Hepatocyte (in vitro differentiated cells): ENCODE data around the gene CD93. TPM values are rescaled to one million over a fixed set of nuclear protein-coding genes. Genes with fewer than 3 reads are reported as not detected.

Experiments
- DNase-seq: peaks from one replicate; pipeline ENCODE4 v3.0.0-alpha.2; 2016; ENCODE audit warnings: low spot score
- H2AFZ ChIP-seq: fragments of 200-600 bp; sonication (generic); 2 replicates; pipeline ENCODE4 v1.6.0; 2016; ENCODE audit warnings: antibody characterized with exemption, mild to moderate bottlenecking
- H3K27ac ChIP-seq: fragments of 200-600 bp; sonication (generic); 2 replicates; pipeline ENCODE4 v1.5.1; 2016; ENCODE audit warnings: mild to moderate bottlenecking
- H3K27me3 ChIP-seq: fragments of 200-600 bp; sonication (generic); 2 replicates; pipeline ENCODE4 v1.6.1; 2016
- H3K36me3 ChIP-seq: fragments of 200-600 bp; sonication (generic); replicated peaks from 2 replicates; pipeline ENCODE4 v1.5.1; 2016; ENCODE audit warnings: low read depth; ENCODE audit not compliant: insufficient read depth
- H3K4me1 ChIP-seq: fragments of 200-600 bp; sonication (generic); 2 replicates; pipeline ENCODE4 v1.5.1; 2016; ENCODE audit warnings: mild to moderate bottlenecking, moderate library complexity; ENCODE audit not compliant: insufficient read depth
- H3K4me2 ChIP-seq: fragments of 200-600 bp; sonication (generic); 2 replicates; pipeline ENCODE4 v1.6.0; 2016
- H3K4me3 ChIP-seq: fragments of 200-600 bp; sonication (generic); 2 replicates; pipeline ENCODE4 v1.5.1; 2016; ENCODE audit warnings: mild to moderate bottlenecking
- H3K79me2 ChIP-seq: fragments of 200-600 bp; sonication (generic); 2 replicates; pipeline ENCODE4 v1.6.0; 2017; ENCODE audit warnings: mild to moderate bottlenecking
- H3K9me2 ChIP-seq: fragments of 200-600 bp; sonication (generic); replicated peaks from 2 replicates; pipeline ENCODE4 v1.6.0; 2017; ENCODE audit warnings: mild to moderate bottlenecking; ENCODE audit not compliant: insufficient read depth
- H3K9me3 ChIP-seq: fragments of 200-600 bp; sonication (generic); 2 replicates; pipeline ENCODE4 v1.5.1; 2016; ENCODE audit warnings: low read depth, mild to moderate bottlenecking
- H4K20me1 ChIP-seq: fragments of 200-600 bp; sonication (generic); 2 replicates; pipeline ENCODE4 v1.6.0; 2016; ENCODE audit warnings: mild to moderate bottlenecking; ENCODE audit not compliant: insufficient read depth, poor library complexity, severe bottlenecking
- CTCF ChIP-seq: fragments of 200-600 bp; sonication (generic); IDR thresholded peaks from 2 replicates; pipeline ENCODE4 v1.5.1; 2016; ENCODE audit warnings: antibody characterized with exemption, mild to moderate bottlenecking; ENCODE audit not compliant: poor library complexity
- EZH2 ChIP-seq: fragments of 200-600 bp; sonication (generic); IDR thresholded peaks from 2 replicates; pipeline ENCODE4 v1.6.1; 2016; ENCODE audit warnings: antibody characterized with exemption, mild to moderate bottlenecking, borderline replicate concordance
- EZH2phosphoT487 ChIP-seq: fragments of 200-600 bp; sonication (generic); IDR thresholded peaks from one replicate; pipeline ENCODE4 v1.6.1; 2018; ENCODE audit warnings: antibody characterized with exemption, mild to moderate bottlenecking, low read depth, moderate library complexity; ENCODE audit not compliant: unreplicated experiment, severe bottlenecking
- WGBS: methylation state at CpG from one replicate; pipeline ENCODE4 v1.1.6; 2016; ENCODE audit warnings: low lambda C conversion rate; ENCODE audit errors: missing lambda C conversion rate; 5-methylcytosine and 5-hydroxymethylcytosine counted together
- polyA plus RNA-seq: library from polyadenylated mRNA; unstranded; fragments of >200 nt; fragmentation: Nextera tagmentation; extraction: Ambion mirVana; gene quantifications from 2 replicates; pipeline ENCODE4 v1.2.1, GENCODE V29; 2016
- total RNA-seq: library from RNA; depleted of rRNA; stranded (reverse); fragments of >200 nt; gene quantifications from 2 replicates; pipeline ENCODE4 v1.2.3, GENCODE V29; 2014

CD93 gene
- total and polyA plus RNA-seq, 2 experiments from 2014 or later, result 0.07 to 2.1 TPM

GRCh38 chr20:23090147-23090546 lies 4.0 kb upstream of the CD93 start:
- Histone ChIP-seq H3K4me2 (no peak overlapping the region), H3K9me3 (no peaks in the 10 kb centered on the region), H2AFZ (no peak overlapping the region), H3K4me1 (no peaks in the 10 kb centered on the region), H4K20me1 (no peaks in the 10 kb centered on the region), H3K27ac (no peak overlapping the region), H3K9me2 (no peaks in the 10 kb centered on the region), H3K4me3 (no peak overlapping the region), H3K79me2 (no peaks in the 10 kb centered on the region), H3K36me3 (no peaks in the 10 kb centered on the region), H3K27me3 (peaks cover 4% of the 10 kb centered on the region)
- no peak for DNase-seq
- TF ChIP-seq CTCF (no peak), EZH2 (no peak), EZH2phosphoT487 (no peak)
- 58% methylated on average over 6 of the region's 6 CpGs for WGBS

- Histone ChIP-seq H2AFZ (no peak overlapping the region), H3K27me3 (peaks cover 4% of the 10 kb centered on the region), H3K9me2 (no peaks in the 10 kb centered on the region), H3K36me3 (no peaks in the 10 kb centered on the region), H3K27ac (no peak overlapping the region), H4K20me1 (no peaks in the 10 kb centered on the region), H3K4me3 (no peak overlapping the region), H3K4me1 (no peaks in the 10 kb centered on the region), H3K79me2 (no peaks in the 10 kb centered on the region), H3K9me3 (no peaks in the 10 kb centered on the region), H3K4me2 (no peak overlapping the region)
- no peak for DNase-seq
- TF ChIP-seq EZH2 (no peak), CTCF (no peak), EZH2phosphoT487 (no peak)
- WGBS, result 97% methylated on average over 6 of the region's 8 CpGs
These were observed 2.7 kb upstream of the CD93 start for GRCh38 chr20:23088866-23089265.

GRCh38 chr20:23087587-23088251 lies 1.6 kb upstream of the CD93 start:
- Histone ChIP-seq H3K27me3 (no peaks in the 10 kb centered on the region), H3K9me3 (no peaks in the 10 kb centered on the region), H3K36me3 (no peaks in the 10 kb centered on the region), H3K4me2 (no peak overlapping the region), H3K4me1 (no peaks in the 10 kb centered on the region), H3K9me2 (no peaks in the 10 kb centered on the region), H3K79me2 (no peaks in the 10 kb centered on the region), H2AFZ (no peak overlapping the region), H3K4me3 (no peak overlapping the region), H3K27ac (no peak overlapping the region), H4K20me1 (no peaks in the 10 kb centered on the region)
- WGBS, result 88% methylated on average over 9 of the region's 9 CpGs
- no peak for DNase-seq
- no peak for TF ChIP-seq CTCF
- no peak for TF ChIP-seq EZH2phosphoT487
- no peak for TF ChIP-seq EZH2
